ENCODE measurements around the gene CHD9NB.

- TF ChIP-seq CTCF (IDR thresholded peaks at IDR 0.05) (no peak), POLR2A (IDR thresholded peaks at IDR 0.05) (no peak)
Observed at GRCh38 chr16:53058882-53059281, 6.2 kb upstream of the CHD9NB start.

All from transverse colon (tissue), 3 donors.